Colonic mucosa (tissue), 4 donors: ENCODE measurements around the gene NRSN1. TPM values are rescaled to one million over a fixed set of nuclear protein-coding genes. Genes with fewer than 3 reads are reported as not detected.
"Not testable (repeated sequence)": the region's sequence is repeated elsewhere in the genome, so short reads cannot be mapped to it uniquely, and the experiment has no call there.

ENCODE experiments used
- DNase-seq: peaks from one replicate; pipeline ENCODE4 v3.0.0-alpha.2; 2020
- H3K27ac ChIP-seq: fragments of 200-600 bp; one replicate; pipeline ENCODE4 v1.8.0; 2021
- H3K27me3 ChIP-seq: fragments of 200-600 bp; one replicate; pipeline ENCODE4 v1.8.0; 2021
- H3K36me3 ChIP-seq: fragments of 200-600 bp; one replicate; pipeline ENCODE4 v1.8.0; 2021
- H3K4me1 ChIP-seq: fragments of 200-600 bp; one replicate; pipeline ENCODE4 v1.8.0; 2021; ENCODE audit warnings: mild to moderate bottlenecking
- H3K4me3 ChIP-seq: fragments of 200-600 bp; one replicate; pipeline ENCODE4 v1.8.0; 2021
- H3K9ac ChIP-seq, 2 donors: one replicate each; pipeline ENCODE4 v1.7.0; 2013; ENCODE audit warnings: control low read depth in 2 of 2, low read depth in 2 of 2, low read length in 2 of 2
- H3K9me3 ChIP-seq: fragments of 200-600 bp; one replicate; pipeline ENCODE4 v1.8.0; 2021
- CTCF ChIP-seq: fragments of 200-600 bp; IDR thresholded peaks from one replicate; pipeline ENCODE4 v1.8.0; 2022; ENCODE audit warnings: antibody characterized with exemption, mild to moderate bottlenecking
- intact Hi-C: fragments of 100-400 bp; cut with DNase I; formaldehyde crosslinking; loops from one replicate; pipeline ENCODE4 v1.14.1; 2022
- total RNA-seq, 2 donors: library from RNA; stranded (reverse); fragmentation: NEBNext Ultra II Directional in 1 of 2; extraction: Animal tissue kit (Norgen Biotek cat#: 25700) in 1 of 2; gene quantifications; one replicate each; pipeline ENCODE4 v1.2.1, GENCODE V29; 2021
- donor health status: healthy.
- donor health status: DM: no; HTN: no; CAD: no.
- donor health status: DM: no; HTN: no; CAD: no.

NRSN1 gene
- total RNA-seq, 2 donors from 2014 or later: 0.64 TPM; not detected in 1

DNA sequence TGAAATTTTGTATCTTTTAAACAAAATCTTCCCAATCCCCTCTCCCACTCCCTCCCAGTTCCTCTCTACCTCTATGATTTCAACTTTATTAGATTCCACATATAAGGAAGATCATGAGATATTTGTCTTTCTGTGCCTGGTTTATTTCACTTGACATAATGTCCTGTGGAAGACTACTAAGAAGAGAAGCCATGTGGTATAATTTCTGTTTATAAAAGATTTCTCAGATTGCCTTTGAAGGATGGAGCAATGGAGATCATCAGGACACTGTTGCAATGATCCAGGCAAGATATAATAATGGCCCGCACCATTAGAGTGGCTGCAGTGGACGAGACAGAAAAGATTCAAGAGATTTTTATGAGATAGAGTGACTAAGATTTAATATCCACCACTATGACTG lies 13.1 kb downstream of the NRSN1 start:
- no peak overlapping the region for H3K4me3 ChIP-seq
- no peaks in the 10 kb centered on the region for H3K9me3 ChIP-seq
- DNase-seq: no peak
- intact Hi-C loops: no loop called here
- no peaks in the 10 kb centered on the region for H3K4me1 ChIP-seq
- no peak overlapping the region for H3K27ac ChIP-seq
- H3K9ac ChIP-seq: no peak overlapping the region
- H3K36me3 ChIP-seq: no peaks in the 10 kb centered on the region
- TF ChIP-seq CTCF: no peak
- no peaks in the 10 kb centered on the region for H3K27me3 ChIP-seq

- no peak for TF ChIP-seq CTCF
- Histone ChIP-seq H3K27me3 (no peaks in the 10 kb centered on the region), H3K4me1 (no peaks in the 10 kb centered on the region), H3K36me3 (no peaks in the 10 kb centered on the region), H3K9me3 (no peaks in the 10 kb centered on the region), H3K27ac (no peak overlapping the region), H3K4me3 (no peak overlapping the region), H3K9ac (no peak overlapping the region)
- intact Hi-C loops: no loop called here
- DNase-seq: no peak
These were observed 13.6 kb downstream of the NRSN1 start for GRCh38 chr6:24139639-24140038.

GRCh38 chr6:24140591-24140990 lies 14.6 kb downstream of the NRSN1 start:
- H3K9me3 ChIP-seq: no peaks in the 10 kb centered on the region
- intact Hi-C loops: no loop called here
- no peak for TF ChIP-seq CTCF
- H3K4me1 ChIP-seq: no peaks in the 10 kb centered on the region
- H3K27me3 ChIP-seq: no peaks in the 10 kb centered on the region
- no peak overlapping the region for H3K9ac ChIP-seq
- H3K27ac ChIP-seq: no peak overlapping the region
- H3K36me3 ChIP-seq: no peaks in the 10 kb centered on the region
- no peak for DNase-seq
- H3K4me3 ChIP-seq: no peak overlapping the region

DNA sequence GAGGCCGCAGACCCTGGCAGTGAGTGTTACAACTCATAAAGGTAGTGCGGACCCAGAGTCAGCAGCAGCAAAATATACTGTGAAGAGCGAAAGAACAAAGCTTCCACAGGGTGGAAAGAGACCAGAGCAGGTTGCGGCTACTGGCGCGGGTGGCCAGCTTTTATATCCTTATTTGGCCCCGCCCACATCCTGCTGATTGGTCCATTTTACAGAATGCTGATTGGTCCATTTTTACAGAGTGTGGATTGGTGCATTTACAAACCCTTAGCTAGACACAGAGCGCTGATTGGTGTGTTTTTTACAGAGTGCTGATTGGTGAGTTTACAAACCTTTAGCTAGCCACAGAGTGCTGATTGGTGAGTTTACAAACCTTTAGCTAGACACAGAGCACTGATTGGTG lies 16.7 kb downstream of the NRSN1 start:
- H3K4me1 ChIP-seq, intact Hi-C loops, H3K9me3 ChIP-seq, H3K27ac ChIP-seq, H3K36me3 ChIP-seq, H3K27me3 ChIP-seq, H3K9ac ChIP-seq, H3K4me3 ChIP-seq, DNase-seq: not testable (repeated sequence)

GRCh38 chr6:24145690-24146131 lies 19.7 kb downstream of the NRSN1 start:
- DNase-seq: no peak

GRCh38 chr6:24146871-24147270 lies 20.9 kb downstream of the NRSN1 start:
- Histone ChIP-seq H3K4me3 (no peak overlapping the region), H3K4me1 (no peaks in the 10 kb centered on the region), H3K27ac (no peak overlapping the region), H3K9me3 (no peaks in the 10 kb centered on the region), H3K36me3 (no peaks in the 10 kb centered on the region), H3K9ac (no peak overlapping the region), H3K27me3 (no peaks in the 10 kb centered on the region)
- no peak for TF ChIP-seq CTCF
- intact Hi-C loops: no loop called here
- DNase-seq: no peak

More at GRCh38 chr6:24145690-24146131, 19.7 kb downstream of the NRSN1 start:
- Histone ChIP-seq H3K9ac (no peak overlapping the region), H3K4me1 (no peaks in the 10 kb centered on the region), H3K36me3 (no peaks in the 10 kb centered on the region), H3K4me3 (no peak overlapping the region), H3K9me3 (no peaks in the 10 kb centered on the region), H3K27me3 (no peaks in the 10 kb centered on the region), H3K27ac (no peak overlapping the region)
- intact Hi-C loops: no loop called here
- no peak for TF ChIP-seq CTCF
